HL-60/S4 treated with phorbol 12-myristate 13-acetate at 8.2 ng/mL for 4 days and 3 days (cell line): Measurements from ENCODE around the gene USP48.
"Not testable (repeated sequence)": the region's sequence is repeated elsewhere in the genome, so short reads cannot be mapped to it uniquely, and the experiment has no call there.

Experiments used
- in situ Hi-C: fragments of 300-500 bp; cut with MboI; formaldehyde crosslinking; loops from 2 replicates; pipeline ENCODE4 v1.15.0; 2022; ENCODE audit warnings: low sequenced_read_pairs

The USP48 gene

GRCh38 chr1:21774835-21775549, 8.0 kb downstream of the USP48 start:
- in situ Hi-C loops = no loop called here

GRCh38 chr1:21773585-21773984, 9.4 kb downstream of the USP48 start:
- in situ Hi-C loops = no loop called here

GRCh38 chr1:21771672-21772071, 11.3 kb downstream of the USP48 start:
- in situ Hi-C loops = not testable (repeated sequence)

GRCh38 chr1:21770602-21771001, 12.3 kb downstream of the USP48 start:
- in situ Hi-C loops = not testable (repeated sequence)

- in situ Hi-C loops = no loop called here
Measured at GRCh38 chr1:21770201-21770600, 12.7 kb downstream of the USP48 start.

GRCh38 chr1:21767106-21767505, 15.8 kb downstream of the USP48 start:
- in situ Hi-C loops = not testable (repeated sequence)

- in situ Hi-C loops = no loop called here
Measured at GRCh38 chr1:21766210-21766609, 16.7 kb downstream of the USP48 start.

- in situ Hi-C loops = no loop called here
Measured at GRCh38 chr1:21764615-21765423, 18.1 kb downstream of the USP48 start.

- in situ Hi-C loops = no loop called here
Measured at GRCh38 chr1:21763694-21764419, 19.1 kb downstream of the USP48 start.

- in situ Hi-C loops = no loop called here
Measured at GRCh38 chr1:21763236-21763635, 19.7 kb downstream of the USP48 start.

- in situ Hi-C loops = no loop called here
Measured at GRCh38 chr1:21762022-21762404, 20.9 kb downstream of the USP48 start.

- in situ Hi-C loops = no loop called here
Measured at GRCh38 chr1:21761052-21761451, 21.9 kb downstream of the USP48 start.

GRCh38 chr1:21759818-21760217, 23.1 kb downstream of the USP48 start:
- in situ Hi-C loops = no loop called here

- in situ Hi-C loops = no loop called here
Measured at GRCh38 chr1:21759182-21759581, 23.8 kb downstream of the USP48 start.

GRCh38 chr1:21758614-21759013, 24.3 kb downstream of the USP48 start:
- in situ Hi-C loops = no loop called here

GRCh38 chr1:21756393-21757089, 26.4 kb downstream of the USP48 start:
- in situ Hi-C loops = no loop called here

GRCh38 chr1:21755067-21755466, 27.9 kb downstream of the USP48 start:
- in situ Hi-C loops = no loop called here

- in situ Hi-C loops = no loop called here
Measured at GRCh38 chr1:21754583-21754982, 28.4 kb downstream of the USP48 start.

- in situ Hi-C loops = no loop called here
Measured at GRCh38 chr1:21752186-21752585, 30.8 kb downstream of the USP48 start.

- in situ Hi-C loops = no loop called here
Measured at GRCh38 chr1:21751281-21751680, 31.7 kb downstream of the USP48 start.

GRCh38 chr1:21750841-21751240, 32.1 kb downstream of the USP48 start:
- in situ Hi-C loops = no loop called here
